ENCODE results near the gene GALNT14. TPM values are rescaled to one million over a fixed set of nuclear protein-coding genes. Genes with fewer than 3 reads are reported as not detected.

GALNT14 gene
- total and polyA plus RNA-seq, 2 donors (not counting 1 experiment from before 2014, with no cell fraction given): 0.15 to 0.83 TPM

DNA sequence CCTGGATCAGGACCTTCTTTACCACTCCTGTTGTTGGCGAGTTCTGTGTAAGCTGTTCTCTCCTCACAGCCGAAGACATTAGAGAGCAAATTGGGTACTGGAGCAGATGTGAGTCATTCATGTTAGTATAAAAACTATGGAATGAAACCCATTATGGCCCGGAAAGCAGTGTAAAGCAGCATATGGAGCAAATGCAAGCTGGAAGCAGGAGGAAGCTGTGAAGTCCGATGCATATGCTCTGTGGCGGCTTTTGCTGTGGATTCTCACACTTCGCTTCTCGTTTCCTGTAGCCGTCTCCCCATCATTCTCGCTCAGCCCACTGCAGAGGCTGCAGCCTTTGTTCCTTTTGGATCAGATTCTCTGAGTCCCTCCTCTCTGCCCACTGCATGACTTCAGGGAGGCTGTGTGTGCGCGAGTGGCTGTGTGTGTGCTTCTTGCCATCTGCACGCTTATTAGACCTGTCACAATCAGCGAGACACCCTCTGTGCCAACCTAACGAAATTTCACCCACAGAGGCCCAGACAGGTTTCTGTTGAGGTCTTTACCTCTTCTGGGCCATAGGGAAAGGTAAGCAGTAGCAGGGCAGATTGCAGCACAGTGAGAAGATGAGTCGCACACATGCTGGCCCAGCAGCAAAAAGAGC is 3.3 kb upstream of the GALNT14 start:
- Histone ChIP-seq H3K9ac (ENCODE audit: insufficient read depth, low read length) (no peak overlapping the region), H3K27ac (ENCODE audit: insufficient read depth, low read length) (no peak overlapping the region), H3K36me3 (ENCODE audit: control insufficient read depth, insufficient read depth, low read length) (no peaks in the 10 kb centered on the region), H2AFZ (ENCODE audit: low read length) (no peak overlapping the region), H3K4me3 (replicated peaks in 1 of 4; ENCODE audit: control extremely low read depth in 1 of 4, insufficient read depth in 1 of 4, low read depth in 3 of 4, low read length in 4 of 4) (no peak overlapping the region), H3K9me3 (ENCODE audit: control insufficient read depth, insufficient read depth, low read depth, low read length) (no peaks in the 10 kb centered on the region), H3K27me3 (ENCODE audit: control insufficient read depth, insufficient read depth, low read length) (peaks cover 27% of the 10 kb centered on the region), H3K4me1 (ENCODE audit: control insufficient read depth, extremely low read depth, insufficient read depth, low read length) (peaks cover 3% of the 10 kb centered on the region), H4K20me1 (ENCODE audit: control insufficient read depth, extremely low read depth, insufficient read depth, low read length) (no peaks in the 10 kb centered on the region), H3K79me2 (ENCODE audit: control insufficient read depth, insufficient read depth, low read length) (no peaks in the 10 kb centered on the region), H3K4me2 (ENCODE audit: extremely low read depth, insufficient read depth, low read length) (no peak overlapping the region)
- TF ChIP-seq, protein P1, sequence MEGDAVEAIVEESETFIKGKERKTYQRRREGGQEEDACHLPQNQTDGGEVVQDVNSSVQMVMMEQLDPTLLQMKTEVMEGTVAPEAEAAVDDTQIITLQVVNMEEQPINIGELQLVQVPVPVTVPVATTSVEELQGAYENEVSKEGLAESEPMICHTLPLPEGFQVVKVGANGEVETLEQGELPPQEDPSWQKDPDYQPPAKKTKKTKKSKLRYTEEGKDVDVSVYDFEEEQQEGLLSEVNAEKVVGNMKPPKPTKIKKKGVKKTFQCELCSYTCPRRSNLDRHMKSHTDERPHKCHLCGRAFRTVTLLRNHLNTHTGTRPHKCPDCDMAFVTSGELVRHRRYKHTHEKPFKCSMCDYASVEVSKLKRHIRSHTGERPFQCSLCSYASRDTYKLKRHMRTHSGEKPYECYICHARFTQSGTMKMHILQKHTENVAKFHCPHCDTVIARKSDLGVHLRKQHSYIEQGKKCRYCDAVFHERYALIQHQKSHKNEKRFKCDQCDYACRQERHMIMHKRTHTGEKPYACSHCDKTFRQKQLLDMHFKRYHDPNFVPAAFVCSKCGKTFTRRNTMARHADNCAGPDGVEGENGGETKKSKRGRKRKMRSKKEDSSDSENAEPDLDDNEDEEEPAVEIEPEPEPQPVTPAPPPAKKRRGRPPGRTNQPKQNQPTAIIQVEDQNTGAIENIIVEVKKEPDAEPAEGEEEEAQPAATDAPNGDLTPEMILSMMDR (conservative IDR thresholded peaks at IDR 0.05 in 1 of 2, IDR thresholded peaks at IDR 0.05 in 1 of 2; ENCODE audit: low read depth in 1 of 2, low read length in 2 of 2): no peak
- no peak for TF ChIP-seq EZH2 (IDR thresholded peaks at IDR 0.05; ENCODE audit: low read length, missing control alignments)
- DNase-seq (ENCODE audit: low read depth in 2 of 2): no peak

GRCh38 chr2:31140151-31140550 is 1.9 kb upstream of the GALNT14 start:
- no peak for TF ChIP-seq EZH2 (IDR thresholded peaks at IDR 0.05; ENCODE audit: low read length, missing control alignments)
- TF ChIP-seq, protein P1 (conservative IDR thresholded peaks at IDR 0.05 in 1 of 2, IDR thresholded peaks at IDR 0.05 in 1 of 2; ENCODE audit: low read depth in 1 of 2, low read length in 2 of 2): no peak
- peaks cover 3% of the 10 kb centered on the region for H3K4me1 ChIP-seq (ENCODE audit: control insufficient read depth, extremely low read depth, insufficient read depth, low read length)
- H3K79me2 ChIP-seq (ENCODE audit: control insufficient read depth, insufficient read depth, low read length): no peaks in the 10 kb centered on the region
- H4K20me1 ChIP-seq (ENCODE audit: control insufficient read depth, extremely low read depth, insufficient read depth, low read length): no peaks in the 10 kb centered on the region
- no peak overlapping the region for H3K4me2 ChIP-seq (ENCODE audit: extremely low read depth, insufficient read depth, low read length)
- H2AFZ ChIP-seq (ENCODE audit: low read length): no peak overlapping the region
- H3K36me3 ChIP-seq (ENCODE audit: control insufficient read depth, insufficient read depth, low read length): no peaks in the 10 kb centered on the region
- H3K27me3 ChIP-seq (ENCODE audit: control insufficient read depth, insufficient read depth, low read length): peaks cover 33% of the 10 kb centered on the region
- no peaks in the 10 kb centered on the region for H3K9me3 ChIP-seq (ENCODE audit: control insufficient read depth, insufficient read depth, low read depth, low read length)
- H3K9ac ChIP-seq (ENCODE audit: insufficient read depth, low read length): no peak overlapping the region
- no peak overlapping the region for H3K27ac ChIP-seq (ENCODE audit: insufficient read depth, low read length)
- DNase-seq (ENCODE audit: low read depth in 2 of 2): no peak
- no peak overlapping the region for H3K4me3 ChIP-seq (replicated peaks in 1 of 4; ENCODE audit: control extremely low read depth in 1 of 4, insufficient read depth in 1 of 4, low read depth in 3 of 4, low read length in 4 of 4)

GRCh38 chr2:31139671-31140070 is 1.4 kb upstream of the GALNT14 start:
- no peak for DNase-seq (ENCODE audit: low read depth in 2 of 2)
- no peak overlapping the region for H2AFZ ChIP-seq (ENCODE audit: low read length)
- H3K79me2 ChIP-seq (ENCODE audit: control insufficient read depth, insufficient read depth, low read length): no peaks in the 10 kb centered on the region
- H3K27ac ChIP-seq (ENCODE audit: insufficient read depth, low read length): no peak overlapping the region
- no peak overlapping the region for H3K4me2 ChIP-seq (ENCODE audit: extremely low read depth, insufficient read depth, low read length)
- no peaks in the 10 kb centered on the region for H3K9me3 ChIP-seq (ENCODE audit: control insufficient read depth, insufficient read depth, low read depth, low read length)
- no peak overlapping the region for H3K9ac ChIP-seq (ENCODE audit: insufficient read depth, low read length)
- H4K20me1 ChIP-seq (ENCODE audit: control insufficient read depth, extremely low read depth, insufficient read depth, low read length): no peaks in the 10 kb centered on the region
- peaks cover 33% of the 10 kb centered on the region for H3K27me3 ChIP-seq (ENCODE audit: control insufficient read depth, insufficient read depth, low read length)
- no peak for TF ChIP-seq EZH2 (IDR thresholded peaks at IDR 0.05; ENCODE audit: low read length, missing control alignments)
- TF ChIP-seq, protein P1 (conservative IDR thresholded peaks at IDR 0.05 in 1 of 2, IDR thresholded peaks at IDR 0.05 in 1 of 2; ENCODE audit: low read depth in 1 of 2, low read length in 2 of 2): no peak
- H3K36me3 ChIP-seq (ENCODE audit: control insufficient read depth, insufficient read depth, low read length): no peaks in the 10 kb centered on the region
- H3K4me3 ChIP-seq (replicated peaks in 1 of 4; ENCODE audit: control extremely low read depth in 1 of 4, insufficient read depth in 1 of 4, low read depth in 3 of 4, low read length in 4 of 4): no peak overlapping the region
- peaks cover 3% of the 10 kb centered on the region for H3K4me1 ChIP-seq (ENCODE audit: control insufficient read depth, extremely low read depth, insufficient read depth, low read length)

Measured in fibroblast of lung (primary cell).